GM23248 (cell line): ENCODE results near the gene ANXA5. TPM values are rescaled to one million over a fixed set of nuclear protein-coding genes. Genes with fewer than 3 reads are reported as not detected.
A peak's percentile ranks its signal among the peaks of the same experiment; 100 is the strongest.

Experiments
- DNase-seq: peaks from one replicate; pipeline ENCODE4 v3.0.0-alpha.2; 2015
- H2AFZ ChIP-seq: fragments of 200-600 bp; sonication (generic); 2 replicates; pipeline ENCODE4 v1.6.1; 2016; ENCODE audit warnings: antibody characterized with exemption
- H3F3A ChIP-seq: fragments of 200-600 bp; sonication (generic); 2 replicates; pipeline ENCODE4 v1.6.1; 2016; ENCODE audit warnings: mild to moderate bottlenecking, antibody characterized with exemption, mixed run types; ENCODE audit not compliant: insufficient read depth
- H3K27ac ChIP-seq: fragments of 200-600 bp; sonication (generic); 2 replicates; pipeline ENCODE4 v1.5.1; 2016; ENCODE audit warnings: mild to moderate bottlenecking
- H3K27me3 ChIP-seq: fragments of 200-600 bp; sonication (generic); replicated peaks from 2 replicates; pipeline ENCODE4 v1.6.1; 2016; ENCODE audit warnings: mild to moderate bottlenecking; ENCODE audit not compliant: insufficient read depth
- H3K36me3 ChIP-seq: fragments of 200-600 bp; sonication (generic); 2 replicates; pipeline ENCODE4 v1.6.1; 2016; ENCODE audit warnings: low read depth, mild to moderate bottlenecking
- H3K4me1 ChIP-seq: fragments of 200-600 bp; sonication (generic); 2 replicates; pipeline ENCODE4 v1.6.1; 2016; ENCODE audit warnings: mild to moderate bottlenecking; ENCODE audit not compliant: insufficient read depth
- H3K4me2 ChIP-seq: fragments of 200-600 bp; sonication (generic); one replicate; pipeline ENCODE4 v1.6.1; 2016; ENCODE audit warnings: mild to moderate bottlenecking; ENCODE audit not compliant: unreplicated experiment
- H3K4me3 ChIP-seq: fragments of 200-600 bp; sonication (generic); 2 replicates; pipeline ENCODE4 v1.5.1; 2016; ENCODE audit warnings: mild to moderate bottlenecking
- H3K79me2 ChIP-seq: fragments of 200-600 bp; sonication (generic); 2 replicates; pipeline ENCODE4 v1.6.1; 2016; ENCODE audit warnings: mild to moderate bottlenecking; ENCODE audit not compliant: insufficient read depth
- H3K9ac ChIP-seq: fragments of 200-600 bp; sonication (generic); 2 replicates; pipeline ENCODE4 v1.6.1; 2016; ENCODE audit warnings: mild to moderate bottlenecking
- H3K9me2 ChIP-seq: fragments of 200-600 bp; sonication (generic); 2 replicates; pipeline ENCODE4 v1.6.1; 2016; ENCODE audit warnings: mixed run types, mild to moderate bottlenecking, moderate library complexity; ENCODE audit not compliant: insufficient read depth
- H3K9me3 ChIP-seq: fragments of 200-600 bp; sonication (generic); one replicate; pipeline ENCODE4 v1.6.1; 2017; ENCODE audit warnings: low read depth
- H4K20me1 ChIP-seq: fragments of 200-600 bp; sonication (generic); 2 replicates; pipeline ENCODE4 v1.6.0; 2016; ENCODE audit not compliant: insufficient read depth
- EZH2 ChIP-seq: fragments of 200-600 bp; sonication (generic); IDR thresholded peaks from 2 replicates; pipeline ENCODE4 v1.6.1; 2018; ENCODE audit warnings: antibody characterized with exemption, mild to moderate bottlenecking; ENCODE audit not compliant: insufficient read depth, poor library complexity, severe bottlenecking
- EZH2phosphoT487 ChIP-seq: fragments of 200-600 bp; sonication (generic); IDR thresholded peaks from 2 replicates; pipeline ENCODE4 v1.6.1; 2018; ENCODE audit warnings: antibody characterized with exemption, moderate library complexity, mild to moderate bottlenecking, low read depth; ENCODE audit not compliant: insufficient read depth
- WGBS, 2 experiments: methylation state at CpG; one replicate each; pipeline ENCODE4 v1.1.6; 2015 to 2017; ENCODE audit warnings: low lambda C conversion rate in 2 of 2, low coverage in 1 of 2; ENCODE audit errors: missing lambda C conversion rate in 2 of 2; 5-methylcytosine and 5-hydroxymethylcytosine counted together
- in situ Hi-C: fragments of 300-500 bp; cut with MboI; formaldehyde crosslinking; loops from 2 replicates; pipeline ENCODE4 v1.15.0; 2020
- polyA plus RNA-seq: library from polyadenylated mRNA; unstranded; fragments of >200 nt; fragmentation: Nextera tagmentation; extraction: Ambion mirVana; gene quantifications from 2 replicates; pipeline ENCODE4 v1.2.1, GENCODE V29; 2016
- total RNA-seq: library from RNA; depleted of rRNA; stranded (reverse); fragments of >200 nt; shearing (Covaris generic); gene quantifications from 2 replicates; pipeline ENCODE4 v1.2.3, GENCODE V29; 2014

ANXA5 gene
- total and polyA plus RNA-seq, 2 experiments from 2014 or later: 1,082 to 1,730 TPM

- Histone ChIP-seq H3K4me2 (peak overlapping the region; percentile 95), H3K9me3 (no peaks in the 10 kb centered on the region), H4K20me1 (no peaks in the 10 kb centered on the region), H3F3A (peaks cover 14% of the 10 kb centered on the region), H3K36me3 (no peaks in the 10 kb centered on the region), H3K9me2 (no peaks in the 10 kb centered on the region), H3K79me2 (no peaks in the 10 kb centered on the region), H3K4me3 (peak overlapping the region; percentile 66), H3K27me3 (no peaks in the 10 kb centered on the region), H3K27ac (peak overlapping the region; percentile 89), H3K4me1 (peaks cover 33% of the 10 kb centered on the region), H2AFZ (peak overlapping the region; percentile 82), H3K9ac (peak overlapping the region; percentile 81)
- WGBS, 2 experiments: 1% methylated on average over 18 of the region's 18 CpGs
- TF ChIP-seq EZH2phosphoT487 (no peak), EZH2 (no peak)
- peak; percentile 99 for DNase-seq
- in situ Hi-C loops: no loop called here
Observed at GRCh38 chr4:121711263-121712000, 14.7 kb upstream of the ANXA5 start.

GRCh38 chr4:121709766-121710405, 13.1 kb upstream of the ANXA5 start:
- Histone ChIP-seq H3F3A (peaks cover 14% of the 10 kb centered on the region), H3K27ac (no peak overlapping the region), H3K4me3 (no peak overlapping the region), H3K36me3 (no peaks in the 10 kb centered on the region), H3K4me2 (no peak overlapping the region), H3K4me1 (peaks cover 33% of the 10 kb centered on the region), H2AFZ (no peak overlapping the region), H4K20me1 (no peaks in the 10 kb centered on the region), H3K9ac (no peak overlapping the region), H3K9me2 (no peaks in the 10 kb centered on the region), H3K27me3 (no peaks in the 10 kb centered on the region), H3K79me2 (no peaks in the 10 kb centered on the region), H3K9me3 (no peaks in the 10 kb centered on the region)
- no peak for DNase-seq
- in situ Hi-C loops: no loop called here
- WGBS, 2 experiments: 86 to 94% methylated on average over 3 of the region's 3 CpGs
- TF ChIP-seq EZH2phosphoT487: no peak
- no peak for TF ChIP-seq EZH2

GRCh38 chr4:121707344-121707743, 10.6 kb upstream of the ANXA5 start:
- Histone ChIP-seq H3K79me2 (no peaks in the 10 kb centered on the region), H3K27ac (no peak overlapping the region), H3K4me3 (no peak overlapping the region), H3K27me3 (no peaks in the 10 kb centered on the region), H4K20me1 (no peaks in the 10 kb centered on the region), H3K36me3 (no peaks in the 10 kb centered on the region), H3K9me2 (no peaks in the 10 kb centered on the region), H3K4me2 (no peak overlapping the region), H3K4me1 (peaks cover 32% of the 10 kb centered on the region), H3F3A (peaks cover 10% of the 10 kb centered on the region), H2AFZ (no peak overlapping the region), H3K9me3 (no peaks in the 10 kb centered on the region), H3K9ac (no peak overlapping the region)
- TF ChIP-seq EZH2phosphoT487: no peak
- TF ChIP-seq EZH2: no peak
- no peak for DNase-seq
- in situ Hi-C loops: no loop called here

GRCh38 chr4:121706595-121707021, 9.8 kb upstream of the ANXA5 start:
- TF ChIP-seq EZH2phosphoT487 (peak; percentile 92), EZH2 (no peak)
- H3K27me3 ChIP-seq: no peaks in the 10 kb centered on the region

More at GRCh38 chr4:121706595-121707021, 9.8 kb upstream of the ANXA5 start:
- Histone ChIP-seq H3K9me2 (no peaks in the 10 kb centered on the region), H3F3A (peaks cover 3% of the 10 kb centered on the region), H3K4me2 (peak overlapping the region; percentile 5), H3K79me2 (no peaks in the 10 kb centered on the region), H3K27ac (no peak overlapping the region), H3K9ac (no peak overlapping the region), H3K36me3 (no peaks in the 10 kb centered on the region), H3K4me3 (no peak overlapping the region), H3K4me1 (peaks cover 25% of the 10 kb centered on the region), H4K20me1 (no peaks in the 10 kb centered on the region), H3K9me3 (no peaks in the 10 kb centered on the region), H2AFZ (no peak overlapping the region)
- WGBS, 2 experiments: 36 to 37% methylated on average over 4 of the region's 4 CpGs
- DNase-seq: peak; percentile 83
- in situ Hi-C loops: no loop called here
